MCF 10A (cell line): Measurements from ENCODE around the gene DARS1. TPM values are rescaled to one million over a fixed set of nuclear protein-coding genes. Genes with fewer than 3 reads are reported as not detected.
A peak's percentile ranks its signal among the peaks of the same experiment; 100 is the strongest.

Experiments used
- Bru-seq: library from RNA; stranded (reverse); fragments of 400-500 nt; gene quantifications from one replicate; lab custom pipeline; 2021; lab: Mats Ljungman, UMichigan
- BruChase-seq, 2 experiments: library from RNA; stranded (reverse); fragments of 400-500 nt; gene quantifications; one replicate each; lab custom pipeline; 2021; lab: Mats Ljungman, UMichigan
- BruUV-seq: library from RNA; stranded (reverse); fragments of 400-500 nt; replicated peaks from 2 replicates; lab custom pipeline; 2021; lab: Mats Ljungman, UMichigan
- CTCF ChIA-PET: fragments of 300-600 bp; sonication (Branson Sonifier 250); formaldehyde crosslinking; extraction: SDS; loops from one replicate; lab custom pipeline; 2021; ENCODE audit warnings: antibody characterized with exemption, inconsistent platforms; lab: Yijun Ruan, JAX
- POLR2A ChIA-PET: fragments of 300-600, 350-650 bp; sonication (Branson Sonifier 250); formaldehyde crosslinking; extraction: SDS; loops from one replicate; lab custom pipeline; 2020; ENCODE audit warnings: antibody characterized with exemption, inconsistent platforms; lab: Yijun Ruan, JAX
- DNase-seq: peaks from one replicate; pipeline ENCODE4 v3.0.0-alpha.2; 2018; ENCODE audit not compliant: unreplicated experiment
- H3K27ac Mint-ChIP-seq: one replicate; pipeline ENCODE4 v1.8.0; 2022; ENCODE audit warnings: mild to moderate bottlenecking, low read depth, mixed read lengths; ENCODE audit not compliant: unreplicated experiment
- H3K27me3 Mint-ChIP-seq: one replicate; pipeline ENCODE4 v1.8.0; 2022; ENCODE audit warnings: mixed read lengths; ENCODE audit not compliant: insufficient read depth, unreplicated experiment
- H3K36me3 Mint-ChIP-seq: one replicate; pipeline ENCODE4 v1.8.0; 2022; ENCODE audit warnings: mild to moderate bottlenecking, moderate library complexity, mixed read lengths; ENCODE audit not compliant: insufficient read depth, unreplicated experiment
- H3K4me1 Mint-ChIP-seq: one replicate; pipeline ENCODE4 v1.8.0; 2022; ENCODE audit warnings: mixed read lengths; ENCODE audit not compliant: insufficient read depth, unreplicated experiment
- H3K4me3 Mint-ChIP-seq: one replicate; pipeline ENCODE4 v1.8.0; 2022; ENCODE audit warnings: mild to moderate bottlenecking, moderate library complexity, mixed read lengths; ENCODE audit not compliant: unreplicated experiment
- H3K9me3 Mint-ChIP-seq: one replicate; pipeline ENCODE4 v1.8.0; 2022; ENCODE audit warnings: mixed read lengths; ENCODE audit not compliant: unreplicated experiment
- CTCF ChIP-seq: fragments of 200-600 bp; IDR thresholded peaks from one replicate; pipeline ENCODE4 v1.8.0; 2022; ENCODE audit warnings: antibody characterized with exemption, mild to moderate bottlenecking; ENCODE audit not compliant: unreplicated experiment
- intact Hi-C: fragments of 100-400 bp; cut with micrococcal nuclease; formaldehyde crosslinking; loops from 2 replicates; pipeline ENCODE4 v1.14.1; 2022
- long read RNA-seq: library from polyadenylated mRNA; stranded (forward); transcript quantifications from one replicate; pipeline ENCODE4 v2.0.0, GENCODE V29; 2022
- total RNA-seq: library from RNA; stranded (reverse); gene quantifications from 2 replicates; pipeline ENCODE4 v1.2.3, GENCODE V29; 2022

The DARS1 gene
- total RNA-seq (52.8 and 66.5 TPM in 2 replicates), Bru-seq, nascent RNA (percentile 88 among the genes with signal in this experiment), BruChase-seq, experiment 1, labeled RNA remaining after a 6-hour chase (percentile 81 among the genes with signal in this experiment), BruChase-seq, experiment 2, labeled RNA remaining after a 2-hour chase (percentile 81 among the genes with signal in this experiment)
- long read RNA-seq, transcript DARS-201 (16 exons, 2,361 nt): major isoform, 195 of 218 reads
- long read RNA-seq, partial matches to known transcripts: 5 of 218 reads
- long read RNA-seq, other reads (novel, unspliced or antisense): 17 of 218 reads

- intact Hi-C loops: loop anchor here (2.0 to 10.0 kb wide), 4 partner anchors 68 to 394 kb away; no protein-coding TSS in a partner anchor
- H3K27me3 Mint-ChIP-seq: no peaks in the 10 kb centered on the region
- peak within 1 kb of the TSS; percentile 98 for H3K27ac Mint-ChIP-seq
- H3K4me3 Mint-ChIP-seq: peak within 1 kb of the TSS; percentile 91
- no TSS peak for BruUV-seq
- TF ChIP-seq CTCF: no peak
- DNase-seq: peak; percentile 91
- peaks cover 22% of the 10 kb centered on the region for H3K36me3 Mint-ChIP-seq
- H3K4me1 Mint-ChIP-seq: peaks cover 6% of the 10 kb centered on the region
- ChIA-PET POLR2A (interaction anchor here (0.6 to 3.6 kb wide), 17 partner anchors 9 to 1649 kb away, joined by 3 to 35 read pairs (median 3); no protein-coding TSS in a partner anchor), CTCF (interaction anchor here (0.9 kb wide), 1 partner anchor 56 kb away, joined by 4 read pairs; no protein-coding TSS in a partner anchor)
- no peaks in the 10 kb centered on the region for H3K9me3 Mint-ChIP-seq
Measured at GRCh38 chr2:135985018-135985825, at the start of gene DARS1. Gene DARS1, minus strand, starts transcription at chr2:135985626. Its CDS starts 158 bp downstream, at chr2:135985468.

- H3K4me1 Mint-ChIP-seq: no peaks in the 10 kb centered on the region
- intact Hi-C loops: no loop called here
- no peak overlapping the region for H3K27ac Mint-ChIP-seq
- no peaks in the 10 kb centered on the region for H3K9me3 Mint-ChIP-seq
- H3K4me3 Mint-ChIP-seq: no peak overlapping the region
- no peaks in the 10 kb centered on the region for H3K36me3 Mint-ChIP-seq
- no peak for DNase-seq
- no TSS peak for BruUV-seq
- ChIA-PET POLR2A (no interaction called here), CTCF (interaction anchor here (0.5 to 1.1 kb wide), 2 partner anchors 13 to 1700 kb away, joined by 3 read pairs; no protein-coding TSS in a partner anchor)
- TF ChIP-seq CTCF: no peak
- H3K27me3 Mint-ChIP-seq: no peaks in the 10 kb centered on the region
Measured at GRCh38 chr2:136034629-136035028, 49.2 kb upstream of the DARS1 start.

- no peak for DNase-seq
- Mint-ChIP-seq H3K36me3 (no peaks in the 10 kb centered on the region), H3K27me3 (no peaks in the 10 kb centered on the region), H3K4me1 (no peaks in the 10 kb centered on the region), H3K4me3 (no peak overlapping the region), H3K27ac (no peak overlapping the region), H3K9me3 (no peaks in the 10 kb centered on the region)
- no TSS peak for BruUV-seq
- intact Hi-C loops: no loop called here
- TF ChIP-seq CTCF: no peak
- CTCF ChIA-PET: no interaction called here
- POLR2A ChIA-PET: interaction anchor here (1.2 kb wide), 1 partner anchor 25 kb away, joined by 4 read pairs; no protein-coding TSS in a partner anchor
Measured at GRCh38 chr2:136032817-136033535, 47.5 kb upstream of the DARS1 start.
